GM18873 (cell line): ENCODE results near the gene CD101.

Experiments
- ATAC-seq: cut with Tn5 transposase; IDR thresholded peaks from one replicate; pipeline ENCODE4 v1.9.1; 2021; ENCODE audit warnings: mild to moderate bottlenecking, moderate library complexity, moderate number of reproducible peaks; ENCODE audit not compliant: unreplicated experiment, low FRiP score

CD101 gene

GRCh38 chr1:117010310-117010969 lies 8.9 kb downstream of the CD101 start:
- ATAC-seq, result no peak

GRCh38 chr1:117011334-117011733 lies 9.8 kb downstream of the CD101 start:
- ATAC-seq, result no peak

- no peak for ATAC-seq
Measured at GRCh38 chr1:117013309-117013858, 11.8 kb downstream of the CD101 start.

GRCh38 chr1:117014209-117014608 lies 12.6 kb downstream of the CD101 start:
- ATAC-seq, result no peak

- ATAC-seq, result no peak
Measured at GRCh38 chr1:117015724-117016123, 14.2 kb downstream of the CD101 start.

- ATAC-seq, result no peak
Measured at GRCh38 chr1:117017062-117017461, 15.5 kb downstream of the CD101 start.

- ATAC-seq, result no peak
Measured at GRCh38 chr1:117017648-117018047, 16.1 kb downstream of the CD101 start.

GRCh38 chr1:117020526-117021156 lies 19.1 kb downstream of the CD101 start:
- ATAC-seq, result no peak

GRCh38 chr1:117022114-117022513 lies 20.6 kb downstream of the CD101 start:
- no peak for ATAC-seq

GRCh38 chr1:117025568-117025967 lies 24.0 kb downstream of the CD101 start:
- no peak for ATAC-seq

GRCh38 chr1:117026361-117026760 lies 24.8 kb downstream of the CD101 start:
- no peak for ATAC-seq

- ATAC-seq, result no peak
Measured at GRCh38 chr1:117029685-117030084, 28.1 kb downstream of the CD101 start.

- ATAC-seq, result no peak
Measured at GRCh38 chr1:117030271-117030877, 28.8 kb downstream of the CD101 start.

GRCh38 chr1:117032266-117032665 lies 30.7 kb downstream of the CD101 start:
- no peak for ATAC-seq

- no peak for ATAC-seq
Measured at GRCh38 chr1:117032681-117033539, 31.4 kb downstream of the CD101 start.

GRCh38 chr1:117033772-117034171 lies 32.2 kb downstream of the CD101 start:
- no peak for ATAC-seq

- no peak for ATAC-seq
Measured at GRCh38 chr1:117034791-117035290, 33.3 kb downstream of the CD101 start.

- ATAC-seq, result no peak
Measured at GRCh38 chr1:117036018-117036461, 34.5 kb downstream of the CD101 start.

- no peak for ATAC-seq
Measured at GRCh38 chr1:117037802-117038201, 36.2 kb downstream of the CD101 start.

- no peak for ATAC-seq
Measured at GRCh38 chr1:117038236-117038635, 36.7 kb downstream of the CD101 start.
